GM15510 (cell line): ENCODE measurements around the gene PCDHGA2.

Source experiments
- POLR2A ChIP-seq: IDR thresholded peaks from 3 replicates; pipeline ENCODE4 v1.6.1; 2011; ENCODE audit warnings: borderline replicate concordance; ENCODE audit not compliant: insufficient read length; ENCODE audit errors: extremely low read depth

PCDHGA2 gene

DNA sequence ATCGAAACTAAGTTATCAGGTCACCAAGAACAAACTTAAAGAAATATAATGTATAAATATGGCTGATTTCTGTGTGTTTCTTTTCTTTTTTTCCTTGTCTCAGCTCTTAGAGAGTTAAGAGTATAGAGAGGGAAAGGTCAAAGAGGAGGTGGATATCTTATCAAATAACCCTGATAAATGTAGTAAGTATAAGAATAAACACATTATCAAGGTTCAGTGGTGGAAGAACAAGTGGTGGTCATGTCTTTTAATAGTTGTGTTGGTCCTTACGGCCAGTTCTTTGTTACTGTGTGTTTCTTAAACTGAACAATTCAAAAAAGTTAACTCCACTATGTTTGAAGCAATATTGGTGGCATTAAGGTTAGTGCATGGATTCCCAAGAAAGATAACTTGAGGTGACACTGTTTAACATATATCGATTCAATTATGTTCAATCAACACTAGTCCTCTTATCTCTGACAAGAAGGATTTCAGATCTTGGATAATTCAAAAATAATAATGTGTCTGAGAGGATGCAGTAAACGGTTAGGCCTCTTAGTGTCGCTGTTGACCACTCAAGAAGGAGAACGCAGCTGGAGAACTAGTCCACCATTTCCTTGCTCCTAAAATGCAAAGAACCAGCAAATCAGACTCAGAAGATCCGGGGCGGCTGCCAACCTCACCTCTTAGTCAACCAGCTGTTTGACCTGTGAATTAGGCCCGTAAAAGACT is 4.8 kb downstream of the PCDHGA2 start, which contains the start of gene PCDHGA3:
Gene PCDHGA3, plus strand, starts transcription at position 588 of the 711 bp plus-strand sequence. CDS start 205 bp downstream, outside the sequence.
- no peak for TF ChIP-seq POLR2A

DNA sequence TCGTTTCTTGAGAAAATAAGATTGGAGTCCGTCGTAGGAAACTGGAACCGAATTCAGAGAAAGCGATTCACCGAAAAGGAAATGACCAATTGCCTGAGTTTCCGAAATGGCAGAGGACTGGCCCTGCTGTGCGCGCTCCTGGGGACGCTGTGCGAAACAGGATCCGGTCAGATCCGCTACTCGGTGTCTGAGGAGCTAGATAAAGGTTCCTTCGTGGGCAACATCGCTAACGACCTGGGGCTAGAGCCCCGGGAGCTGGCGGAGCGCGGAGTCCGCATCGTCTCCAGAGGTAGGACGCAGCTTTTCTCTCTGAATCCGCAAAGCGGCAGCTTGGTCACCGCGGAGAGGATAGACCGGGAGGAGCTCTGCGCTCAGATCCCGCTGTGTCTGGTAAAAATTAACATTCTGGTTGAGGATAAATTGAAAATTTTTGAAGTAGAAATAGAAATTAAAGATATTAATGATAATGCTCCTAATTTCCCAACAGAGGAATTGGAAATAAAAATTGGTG is 5.4 kb downstream of the PCDHGA2 start:
- no peak for TF ChIP-seq POLR2A

DNA sequence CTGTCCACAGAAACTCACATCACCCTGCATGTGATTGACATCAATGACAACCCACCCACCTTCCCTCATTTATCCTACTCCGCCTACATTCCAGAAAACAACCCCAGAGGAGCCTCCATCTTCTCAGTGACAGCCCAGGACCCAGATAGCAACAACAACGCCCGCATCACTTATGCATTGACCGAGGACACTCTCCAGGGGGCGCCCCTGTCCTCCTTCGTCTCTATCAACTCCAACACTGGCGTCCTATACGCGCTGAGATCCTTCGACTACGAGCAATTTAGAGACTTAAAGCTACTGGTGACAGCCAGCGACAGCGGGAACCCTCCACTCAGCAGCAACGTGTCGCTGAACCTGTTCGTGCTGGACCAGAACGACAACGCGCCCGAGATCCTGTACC is 6.8 kb downstream of the PCDHGA2 start:
- no peak for TF ChIP-seq POLR2A

DNA sequence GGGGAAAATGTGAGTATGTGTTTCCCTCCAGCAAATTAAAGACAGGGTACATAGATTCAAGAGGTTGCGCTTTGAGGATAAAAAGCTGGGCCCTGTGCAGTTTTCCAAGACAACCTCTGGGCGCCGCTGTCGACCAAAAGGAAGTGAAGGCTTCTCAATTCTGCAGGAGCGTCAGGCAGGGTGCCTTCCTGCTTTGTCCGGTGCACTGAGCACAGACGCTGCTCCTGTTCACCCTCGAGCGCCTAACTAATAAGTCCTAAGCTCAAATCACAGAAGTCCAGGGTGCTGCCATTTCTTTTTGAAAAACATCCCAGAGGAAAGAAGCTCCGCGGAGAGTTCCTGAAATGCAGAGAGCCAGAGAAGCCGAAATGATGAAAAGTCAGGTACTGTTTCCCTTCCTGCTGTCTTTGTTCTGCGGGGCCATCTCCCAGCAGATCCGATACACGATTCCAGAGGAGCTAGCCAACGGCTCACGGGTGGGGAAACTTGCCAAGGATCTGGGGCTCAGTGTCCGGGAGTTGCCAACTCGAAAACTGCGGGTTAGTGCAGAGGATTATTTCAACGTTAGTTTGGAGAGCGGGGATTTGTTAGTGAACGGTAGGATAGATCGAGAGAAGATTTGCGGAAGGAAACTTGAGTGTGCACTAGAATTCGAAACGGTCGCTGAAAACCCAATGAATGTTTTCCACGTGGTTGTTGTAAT is 11.5 kb downstream of the PCDHGA2 start, which contains the start of gene PCDHGB1:
Gene PCDHGB1, plus strand, starts transcription at position 183 of the 703 bp plus-strand sequence. Its CDS starts 162 bp downstream, at position 345.
- TF ChIP-seq POLR2A, result no peak

DNA sequence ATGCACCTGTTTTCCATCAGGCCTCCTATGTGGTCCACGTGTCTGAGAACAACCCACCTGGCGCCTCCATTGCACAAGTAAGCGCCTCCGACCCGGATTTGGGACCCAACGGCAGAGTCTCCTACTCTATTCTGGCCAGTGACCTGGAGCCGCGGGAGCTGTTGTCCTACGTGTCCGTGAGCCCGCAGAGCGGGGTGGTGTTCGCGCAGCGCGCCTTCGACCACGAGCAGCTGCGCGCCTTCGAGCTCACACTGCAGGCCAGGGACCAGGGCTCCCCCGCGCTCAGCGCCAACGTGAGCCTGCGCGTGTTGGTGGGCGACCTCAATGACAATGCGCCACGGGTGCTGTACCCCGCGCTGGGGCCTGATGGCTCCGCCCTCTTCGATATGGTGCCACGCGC is 13.0 kb downstream of the PCDHGA2 start:
- no peak for TF ChIP-seq POLR2A

DNA sequence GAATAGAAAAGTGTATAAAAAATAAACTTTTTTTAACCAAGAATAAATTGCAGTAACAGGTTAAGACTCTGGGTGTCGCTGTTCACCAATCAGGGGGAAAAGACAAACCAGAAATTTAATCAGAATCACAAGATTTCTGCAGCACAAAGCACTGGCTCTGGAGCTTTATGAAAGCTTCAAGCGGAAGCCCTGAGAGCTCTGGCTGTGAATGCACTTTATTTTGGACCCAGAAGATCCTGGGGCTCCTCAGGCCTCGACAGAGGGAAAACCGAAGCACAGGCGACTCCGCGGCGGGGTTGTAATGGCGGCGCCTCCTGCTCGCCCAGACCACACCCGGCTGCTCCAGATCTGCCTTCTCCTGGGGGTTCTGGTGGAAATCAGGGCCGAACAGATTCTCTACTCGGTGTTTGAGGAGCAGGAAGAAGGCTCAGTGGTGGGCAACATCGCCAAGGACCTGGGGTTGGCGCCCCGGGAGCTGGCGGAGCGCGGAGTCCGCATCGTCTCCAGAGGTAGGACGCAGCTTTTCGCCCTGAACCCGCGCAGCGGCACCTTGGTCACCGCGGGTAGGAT is 16.4 kb downstream of the PCDHGA2 start, which contains the start of gene PCDHGA4:
Gene PCDHGA4, plus strand, starts transcription at position 122 of the 570 bp plus-strand sequence. Its CDS starts 87 bp downstream, at position 209.
- TF ChIP-seq POLR2A, result no peak

DNA sequence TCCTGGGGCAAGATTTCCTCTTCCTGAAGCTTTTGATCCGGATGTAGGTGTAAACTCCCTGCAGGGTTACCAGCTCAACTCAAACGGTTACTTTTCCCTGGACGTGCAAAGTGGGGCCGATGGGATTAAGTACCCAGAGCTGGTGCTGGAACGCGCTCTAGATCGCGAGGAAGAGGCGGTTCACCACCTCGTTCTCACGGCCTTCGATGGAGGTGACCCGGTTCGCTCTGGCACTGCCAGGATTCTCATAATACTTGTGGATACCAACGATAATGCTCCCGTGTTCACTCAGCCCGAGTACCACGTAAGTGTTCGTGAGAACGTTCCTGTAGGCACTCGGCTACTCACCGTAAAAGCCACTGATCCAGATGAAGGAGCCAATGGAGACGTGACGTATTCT is 17.1 kb downstream of the PCDHGA2 start:
- TF ChIP-seq POLR2A, result no peak

DNA sequence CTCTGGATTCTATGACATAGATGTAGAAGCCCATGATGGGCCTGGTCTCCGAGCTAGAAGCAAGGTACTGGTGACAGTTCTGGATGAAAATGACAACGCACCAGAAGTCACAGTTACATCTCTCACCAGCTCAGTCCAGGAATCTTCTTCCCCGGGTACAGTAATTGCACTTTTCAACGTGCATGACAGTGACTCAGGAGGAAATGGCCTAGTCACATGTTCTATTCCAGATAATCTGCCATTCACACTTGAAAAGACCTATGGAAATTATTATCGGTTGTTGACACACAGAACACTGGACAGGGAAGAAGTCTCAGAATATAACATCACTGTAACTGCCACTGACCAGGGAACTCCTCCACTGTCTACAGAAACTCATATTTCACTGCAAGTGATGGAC is 17.6 kb downstream of the PCDHGA2 start:
- TF ChIP-seq POLR2A, result no peak

DNA sequence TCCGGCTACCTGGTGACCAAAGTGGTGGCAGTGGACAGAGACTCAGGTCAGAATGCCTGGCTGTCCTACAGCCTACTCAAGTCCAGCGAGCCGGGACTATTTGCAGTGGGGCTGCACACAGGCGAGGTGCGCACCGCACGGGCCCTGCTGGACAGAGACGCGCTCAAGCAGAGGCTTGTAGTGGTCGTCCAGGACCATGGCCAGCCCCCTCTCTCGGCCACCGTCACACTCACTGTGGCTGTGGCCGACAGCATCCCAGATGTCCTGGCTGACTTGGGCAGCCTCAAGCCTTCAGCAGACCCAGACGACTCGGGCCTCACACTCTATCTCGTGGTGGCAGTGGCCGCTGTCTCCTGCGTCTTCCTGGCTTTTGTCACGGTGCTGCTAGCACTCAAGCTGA is 18.4 kb downstream of the PCDHGA2 start:
- no peak for TF ChIP-seq POLR2A

DNA sequence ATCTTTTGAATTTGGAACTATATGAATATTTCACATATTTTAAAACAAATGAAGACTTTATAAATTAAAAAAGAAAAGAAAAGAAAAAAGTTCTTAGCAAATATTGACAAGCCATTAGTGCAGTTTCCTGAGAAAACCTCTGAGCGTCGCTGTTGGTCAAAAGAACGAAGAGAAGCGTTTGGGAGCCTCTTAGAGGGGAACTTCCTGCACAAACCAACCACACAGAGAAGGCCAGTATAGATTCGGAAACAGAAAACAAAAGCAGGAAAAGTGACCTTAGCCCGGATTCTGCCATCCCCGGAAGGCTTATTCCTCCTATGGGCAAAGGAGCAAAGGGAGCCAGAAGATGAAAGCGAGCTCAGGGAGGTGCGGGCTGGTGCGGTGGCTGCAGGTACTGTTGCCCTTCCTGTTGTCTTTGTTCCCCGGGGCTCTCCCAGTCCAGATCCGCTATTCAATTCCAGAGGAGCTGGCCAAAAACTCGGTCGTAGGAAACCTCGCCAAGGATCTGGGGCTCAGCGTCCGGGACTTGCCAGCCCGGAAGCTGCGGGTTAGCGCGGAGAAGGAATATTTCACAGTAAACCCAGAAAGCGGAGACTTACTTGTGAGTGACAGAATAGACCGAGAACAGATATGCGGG is 21.3 kb downstream of the PCDHGA2 start, which contains the start of gene PCDHGB2:
Gene PCDHGB2, plus strand, starts transcription at position 205 of the 637 bp plus-strand sequence. Its CDS starts 142 bp downstream, at position 347.
- no peak for TF ChIP-seq POLR2A

DNA sequence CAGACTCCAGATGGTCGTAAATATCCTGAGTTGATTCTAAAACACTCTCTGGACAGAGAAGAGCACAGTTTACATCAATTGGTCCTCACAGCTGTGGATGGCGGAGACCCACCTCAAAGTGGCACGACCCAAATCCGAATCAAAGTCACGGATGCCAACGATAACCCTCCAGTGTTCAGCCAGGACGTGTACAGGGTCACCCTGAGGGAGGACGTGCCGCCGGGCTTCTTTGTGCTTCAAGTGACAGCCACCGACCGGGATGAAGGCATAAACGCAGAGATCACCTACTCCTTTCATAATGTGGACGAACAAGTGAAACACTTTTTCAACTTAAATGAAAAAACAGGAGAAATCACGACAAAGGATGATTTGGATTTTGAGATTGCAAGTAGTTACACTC is 22.1 kb downstream of the PCDHGA2 start:
- TF ChIP-seq POLR2A, result no peak

DNA sequence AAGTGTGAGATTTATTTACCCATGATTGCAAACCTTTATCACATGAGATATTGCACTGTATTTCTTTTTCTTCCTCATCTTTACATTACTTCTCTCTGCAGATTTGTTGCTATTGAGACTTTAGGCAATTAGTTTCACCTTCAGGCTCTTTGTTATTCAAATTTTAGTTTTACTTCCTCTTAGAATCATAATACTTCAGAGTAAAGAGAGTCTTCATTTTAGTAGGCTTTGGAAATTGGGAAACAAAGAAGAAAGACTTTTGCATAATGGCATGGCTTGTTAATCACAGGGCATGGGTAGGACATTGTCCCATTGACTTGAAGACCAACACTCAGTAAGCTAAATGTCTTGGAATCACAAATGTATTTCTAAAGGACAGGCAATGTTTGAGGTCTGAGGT is 24.2 kb downstream of the PCDHGA2 start:
- no peak for TF ChIP-seq POLR2A

DNA sequence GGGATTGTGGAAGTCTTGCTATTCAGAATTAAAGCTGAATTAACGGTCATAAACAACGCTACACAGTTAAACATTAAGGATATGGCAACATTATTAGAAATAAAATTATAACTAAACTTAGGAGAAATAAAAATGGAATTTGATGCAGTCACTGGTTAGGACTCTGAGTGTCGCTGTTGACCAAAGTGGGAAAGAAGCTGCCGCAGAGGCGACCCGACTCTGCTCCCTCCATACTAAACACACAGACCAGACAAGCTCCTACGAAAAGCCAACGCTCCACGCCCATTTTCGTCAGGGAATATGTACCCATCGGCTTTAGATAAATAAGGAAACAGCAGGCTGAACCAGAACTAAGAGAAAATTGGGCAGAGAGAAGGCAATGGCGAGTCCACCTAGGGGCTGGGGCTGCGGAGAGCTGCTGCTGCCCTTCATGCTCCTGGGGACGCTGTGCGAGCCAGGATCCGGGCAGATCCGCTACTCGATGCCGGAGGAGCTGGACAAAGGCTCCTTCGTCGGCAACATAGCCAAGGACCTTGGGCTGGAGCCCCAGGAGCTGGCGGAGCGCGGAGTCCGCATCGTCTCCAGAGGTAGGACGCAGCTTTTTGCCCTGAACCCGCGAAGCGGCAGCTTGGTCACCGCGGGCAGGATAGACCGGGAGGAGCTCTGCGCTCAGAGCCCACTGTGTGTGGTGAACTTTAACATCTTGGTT is 25.5 kb downstream of the PCDHGA2 start, which contains the start of gene PCDHGA5:
Gene PCDHGA5, plus strand, starts transcription at position 211 of the 709 bp plus-strand sequence. Its CDS starts 169 bp downstream, at position 380.
- TF ChIP-seq POLR2A, result no peak
